ENCODE measurements around the gene MAML1.

DNA sequence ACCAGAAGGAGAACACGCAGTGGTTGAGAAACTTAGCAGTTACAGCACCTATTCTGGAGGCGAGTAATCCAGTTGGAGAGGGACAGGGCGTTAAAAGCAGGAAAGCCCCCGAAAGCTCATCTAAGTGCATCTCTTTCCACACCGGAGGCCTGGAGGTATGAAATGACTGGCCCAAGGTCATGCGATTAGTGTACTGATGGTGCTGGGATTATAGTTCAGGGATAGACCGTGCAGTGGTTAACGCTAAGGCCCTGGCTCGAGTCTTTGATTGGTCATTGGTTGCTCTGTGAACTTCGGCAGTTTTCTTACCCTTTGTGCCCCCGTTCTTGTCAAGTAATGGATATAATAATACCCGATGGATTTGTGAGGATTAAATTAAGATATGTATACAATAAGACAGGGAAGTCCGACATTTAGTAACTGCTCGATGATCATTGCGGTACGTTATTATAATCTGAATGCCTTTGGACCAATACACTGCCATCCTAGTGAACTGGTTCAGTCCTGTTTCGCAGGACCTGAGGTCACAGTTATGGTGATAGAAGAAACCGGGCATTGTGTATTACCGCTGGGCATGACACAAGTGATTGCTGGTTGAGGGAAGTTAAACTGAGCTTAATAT is 32.9 kb upstream of the MAML1 start:
- TF ChIP-seq POLR2A (IDR thresholded peaks at IDR 0.05; ENCODE audit: low read length) (peak; percentile 44), GATA1 (IDR thresholded peaks at IDR 0.05; ENCODE audit: low read depth, low read length) (no peak)

Data from erythroblast (primary cell).